ENCODE data around the gene LYPD3. TPM values are rescaled to one million over a fixed set of nuclear protein-coding genes. Genes with fewer than 3 reads are reported as not detected.

LYPD3 gene
- total RNA-seq, 3 donors from 2014 or later: 0.23 to 1.5 (median 0.46) TPM

DNA sequence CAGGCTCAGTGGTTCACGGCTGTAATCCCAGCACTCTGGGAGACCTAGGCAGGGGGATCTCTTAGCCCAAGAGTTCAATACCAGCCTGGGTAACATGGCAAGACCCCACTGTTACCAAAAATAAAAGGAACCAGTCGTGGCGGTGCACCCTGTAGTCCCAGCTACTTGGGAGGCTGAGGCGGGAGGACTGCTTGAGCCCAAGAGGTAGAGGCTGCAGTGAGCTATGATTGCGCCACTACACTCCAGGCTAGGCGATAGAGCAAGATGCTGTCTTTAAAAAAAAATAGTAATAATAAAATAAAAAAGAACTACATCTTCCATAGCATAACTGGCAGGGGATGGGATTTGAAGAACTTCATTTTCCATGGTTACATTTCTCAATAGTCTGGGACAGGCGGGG, 3.0 kb downstream of the LYPD3 start:
- Histone ChIP-seq H3K9me3 (no peaks in the 10 kb centered on the region), H3K4me3 (no peak overlapping the region), H3K4me1 (ENCODE audit: low read depth) (peaks cover 23% of the 10 kb centered on the region), H3K36me3 (ENCODE audit: low read depth) (no peaks in the 10 kb centered on the region)
- DNase-seq (no peak), ATAC-seq (no peak)
- intact Hi-C loops (cut with DNase I, micrococcal nuclease): no loop called here
- TF ChIP-seq, protein P1, sequence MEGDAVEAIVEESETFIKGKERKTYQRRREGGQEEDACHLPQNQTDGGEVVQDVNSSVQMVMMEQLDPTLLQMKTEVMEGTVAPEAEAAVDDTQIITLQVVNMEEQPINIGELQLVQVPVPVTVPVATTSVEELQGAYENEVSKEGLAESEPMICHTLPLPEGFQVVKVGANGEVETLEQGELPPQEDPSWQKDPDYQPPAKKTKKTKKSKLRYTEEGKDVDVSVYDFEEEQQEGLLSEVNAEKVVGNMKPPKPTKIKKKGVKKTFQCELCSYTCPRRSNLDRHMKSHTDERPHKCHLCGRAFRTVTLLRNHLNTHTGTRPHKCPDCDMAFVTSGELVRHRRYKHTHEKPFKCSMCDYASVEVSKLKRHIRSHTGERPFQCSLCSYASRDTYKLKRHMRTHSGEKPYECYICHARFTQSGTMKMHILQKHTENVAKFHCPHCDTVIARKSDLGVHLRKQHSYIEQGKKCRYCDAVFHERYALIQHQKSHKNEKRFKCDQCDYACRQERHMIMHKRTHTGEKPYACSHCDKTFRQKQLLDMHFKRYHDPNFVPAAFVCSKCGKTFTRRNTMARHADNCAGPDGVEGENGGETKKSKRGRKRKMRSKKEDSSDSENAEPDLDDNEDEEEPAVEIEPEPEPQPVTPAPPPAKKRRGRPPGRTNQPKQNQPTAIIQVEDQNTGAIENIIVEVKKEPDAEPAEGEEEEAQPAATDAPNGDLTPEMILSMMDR (IDR thresholded peaks at IDR 0.05): no peak

DNA sequence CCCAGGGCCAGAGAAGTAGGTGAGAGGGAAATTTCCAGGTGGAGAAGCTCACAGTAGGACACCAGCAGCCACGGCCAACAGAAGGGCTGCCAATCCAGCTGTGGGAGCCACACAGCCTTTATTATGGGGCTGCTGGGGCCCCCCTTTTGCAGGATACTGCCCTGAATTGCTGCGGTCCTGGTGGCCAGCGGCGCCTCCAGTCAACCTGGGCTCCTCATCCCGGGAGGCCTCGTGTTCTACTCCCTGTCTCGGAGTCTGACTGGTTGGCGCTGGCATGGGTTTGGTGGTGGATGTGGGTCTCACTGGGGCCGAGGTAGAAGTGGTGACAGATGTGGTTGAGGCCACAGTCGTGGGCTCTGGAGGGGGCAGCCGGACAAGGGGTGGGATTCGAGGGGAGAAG, 4.1 kb downstream of the LYPD3 start:
- H3K9me3 ChIP-seq: no peaks in the 10 kb centered on the region
- DNase-seq (no peak), ATAC-seq (no peak)
- no peaks in the 10 kb centered on the region for H3K36me3 ChIP-seq (ENCODE audit: low read depth)
- no peak overlapping the region for H3K4me3 ChIP-seq
- intact Hi-C loops (cut with DNase I, micrococcal nuclease): no loop called here
- H3K4me1 ChIP-seq (ENCODE audit: low read depth): peaks cover 23% of the 10 kb centered on the region
- TF ChIP-seq, protein P1 (IDR thresholded peaks at IDR 0.05): no peak

DNA sequence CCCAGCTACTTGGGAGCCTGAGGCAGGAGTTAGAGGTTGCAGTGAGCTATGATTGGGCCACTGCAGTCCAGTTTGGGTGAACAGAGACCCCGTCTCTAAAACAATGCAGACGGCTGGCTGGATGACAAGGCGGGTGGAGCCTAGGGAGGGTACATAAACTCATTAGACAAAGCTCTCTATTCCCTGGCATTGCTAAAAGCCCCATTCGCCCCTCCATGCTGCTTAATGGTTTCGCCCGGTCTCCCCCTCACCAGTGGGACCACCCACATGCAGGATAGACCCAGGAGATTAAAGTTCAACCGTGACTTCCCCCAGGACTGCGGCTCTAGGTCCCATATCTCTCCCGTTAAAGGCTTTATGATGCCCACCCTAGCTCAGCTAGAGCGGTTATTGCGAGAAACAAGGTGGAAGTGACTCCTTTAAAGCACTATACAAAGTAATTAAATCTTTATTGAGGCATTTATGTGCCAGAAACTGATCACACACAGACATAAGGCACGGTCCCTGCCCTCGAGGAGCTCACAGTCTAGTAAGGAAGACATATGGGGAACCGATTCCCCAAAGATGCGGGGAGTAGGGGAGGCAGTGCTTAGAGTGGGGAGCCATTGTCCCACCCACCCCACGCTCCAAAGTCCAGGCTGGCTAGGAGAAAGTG, 4.9 kb downstream of the LYPD3 start:
- DNase-seq (no peak), ATAC-seq (no peak)
- Histone ChIP-seq H3K4me3 (no peak overlapping the region), H3K4me1 (ENCODE audit: low read depth) (peaks cover 24% of the 10 kb centered on the region), H3K36me3 (ENCODE audit: low read depth) (no peaks in the 10 kb centered on the region), H3K9me3 (no peaks in the 10 kb centered on the region)
- TF ChIP-seq, protein P1 (IDR thresholded peaks at IDR 0.05): no peak
- intact Hi-C loops (cut with DNase I, micrococcal nuclease): no loop called here

DNA sequence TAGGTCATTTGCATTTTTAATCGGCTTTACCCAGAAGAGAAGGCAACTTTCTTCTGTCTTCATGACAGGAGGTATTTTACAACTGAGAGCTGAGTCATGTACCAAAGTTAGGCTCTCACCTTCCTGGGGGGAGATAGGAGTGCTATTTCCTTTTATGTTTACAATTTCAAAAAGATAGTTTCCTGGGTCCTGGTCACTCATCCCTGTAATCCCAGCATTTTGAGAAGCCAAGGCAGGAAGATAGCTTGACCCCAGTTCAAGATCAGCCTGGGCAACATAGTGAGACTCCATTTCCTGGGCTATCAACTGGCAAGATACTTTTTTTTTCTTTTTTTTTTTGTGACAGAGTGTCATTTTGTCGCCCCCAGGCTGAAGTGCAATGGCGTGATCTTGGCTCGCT, 7.6 kb downstream of the LYPD3 start:
- TF ChIP-seq, protein P1 (IDR thresholded peaks at IDR 0.05): no peak
- H3K9me3 ChIP-seq: no peaks in the 10 kb centered on the region
- H3K36me3 ChIP-seq (ENCODE audit: low read depth): no peaks in the 10 kb centered on the region
- peaks cover 10% of the 10 kb centered on the region for H3K4me1 ChIP-seq (ENCODE audit: low read depth)
- no peak for DNase-seq
- intact Hi-C loops (cut with DNase I, micrococcal nuclease): no loop called here
- H3K4me3 ChIP-seq: no peak overlapping the region
- no peak for ATAC-seq

DNA sequence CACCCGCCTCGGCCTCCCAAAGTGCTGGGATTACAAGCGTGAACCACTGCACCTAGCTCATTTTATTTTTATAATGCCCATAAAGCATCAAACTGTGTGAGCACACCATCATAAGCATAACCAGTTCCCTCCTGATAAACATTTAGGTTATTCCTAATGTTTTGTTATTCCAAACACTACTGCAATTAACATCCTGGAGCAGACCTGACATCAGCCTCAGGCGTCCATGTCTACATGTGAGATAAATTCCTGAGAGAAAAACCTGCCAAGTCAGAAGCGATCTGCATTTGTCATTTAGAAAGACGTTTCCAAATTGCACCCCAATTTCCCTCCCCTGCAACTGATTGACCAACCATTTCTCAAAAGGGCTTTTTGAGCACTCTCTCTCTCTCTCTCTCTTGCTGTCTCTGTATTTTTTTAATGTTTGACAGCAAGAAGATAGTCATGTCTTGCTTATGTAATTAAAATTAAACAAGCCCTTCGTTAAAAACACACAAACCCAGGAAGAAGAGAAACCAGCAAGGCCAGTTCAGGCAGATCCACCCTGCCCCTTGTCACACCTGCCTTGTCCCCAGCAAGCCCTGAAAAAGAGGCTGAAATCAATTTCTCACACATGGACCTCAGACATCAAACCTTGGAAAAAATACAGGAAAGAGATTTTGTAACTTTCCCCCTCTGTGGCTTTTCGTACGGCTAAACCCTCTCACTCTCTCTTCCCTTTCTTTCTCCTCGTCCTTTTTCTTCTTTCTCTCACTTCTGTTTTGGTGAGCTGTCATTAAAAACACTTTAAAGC, 9.9 kb downstream of the LYPD3 start:
- DNase-seq: peak in 1 of 3 donors; percentile 53
- Histone ChIP-seq H3K36me3 (ENCODE audit: low read depth) (no peaks in the 10 kb centered on the region), H3K4me3 (no peak overlapping the region), H3K4me1 (ENCODE audit: low read depth) (peaks cover 9% of the 10 kb centered on the region), H3K9me3 (no peaks in the 10 kb centered on the region)
- peak; percentile 50 for ATAC-seq
- TF ChIP-seq, protein P1 (IDR thresholded peaks at IDR 0.05): no peak
- intact Hi-C loops (cut with DNase I, micrococcal nuclease): no loop called here
